ENCODE data around the gene STOM. TPM values are rescaled to one million over a fixed set of nuclear protein-coding genes. Genes with fewer than 3 reads are reported as not detected.
A peak's percentile ranks its signal among the peaks of the same experiment; 100 is the strongest.

The STOM gene
- total and polyA plus RNA-seq, 2 of the 8 experiments (the other 6 are each of a cell fraction or from before 2014, with no cell fraction given): 25.2 to 60.4 TPM

DNA sequence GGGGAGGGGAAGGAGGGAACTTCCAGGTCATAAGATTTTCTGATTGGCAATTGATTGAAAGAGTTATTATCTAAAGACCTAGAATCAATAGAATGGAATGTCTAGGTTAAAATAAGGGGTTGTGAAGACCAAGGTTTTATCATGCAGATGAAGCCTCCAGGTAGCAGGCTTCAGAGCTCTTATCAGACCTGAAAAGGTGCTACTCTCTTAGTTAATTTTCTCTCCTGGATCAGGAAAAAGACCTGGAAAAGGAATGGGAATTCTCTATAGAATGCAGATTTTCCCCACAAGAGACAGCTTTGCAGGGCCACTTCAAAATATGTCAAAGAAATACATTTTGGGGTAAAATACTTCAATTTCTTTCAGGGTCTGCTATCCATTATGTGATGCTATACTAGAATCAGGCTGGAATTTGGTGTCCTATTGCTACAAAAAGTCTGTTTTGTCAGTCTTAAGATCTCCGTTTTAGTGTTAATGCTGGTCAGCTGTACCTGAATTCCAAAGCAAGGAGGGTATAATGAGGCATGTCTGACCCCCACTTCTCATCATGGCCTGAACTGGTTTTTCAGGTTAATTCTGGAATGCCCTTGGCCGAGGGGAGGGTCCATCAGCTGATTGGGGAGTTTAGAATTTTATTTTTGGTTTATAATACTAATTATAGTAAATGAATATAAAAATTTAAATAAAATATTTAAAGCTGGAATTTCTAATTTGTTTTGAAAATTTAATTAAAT, 16.6 kb upstream of the STOM start (continued):
- TF ChIP-seq SUZ12 (IDR thresholded peaks at IDR 0.05; ENCODE audit: low read length) (no peak), ASH2L (IDR thresholded peaks at IDR 0.05; ENCODE audit: low read length) (peak; percentile 93), RAD21 (IDR thresholded peaks at IDR 0.05 in 1 of 2, conservative IDR thresholded peaks at IDR 0.05 in 1 of 2; ENCODE audit: low read depth in 2 of 2, low read length in 2 of 2) (no peak), POLR2AphosphoS5 (IDR thresholded peaks at IDR 0.05; ENCODE audit: low read depth, low read length) (no peak), TAF1 (IDR thresholded peaks at IDR 0.05; ENCODE audit: low read depth, low read length) (no peak), RNF2 (IDR thresholded peaks at IDR 0.05; ENCODE audit: borderline replicate concordance, low read depth, low read length, missing control alignments, poor library complexity, severe bottlenecking) (no peak), EZH2 (IDR thresholded peaks at IDR 0.05; ENCODE audit: low read depth, low read length, severe bottlenecking) (no peak), CBX8 (IDR thresholded peaks at IDR 0.05; ENCODE audit: borderline replicate concordance, low read depth, low read length) (no peak), RBBP5 (IDR thresholded peaks at IDR 0.05; ENCODE audit: borderline replicate concordance, low read depth, low read length) (peak; percentile 87; the same call in 1 of the 2 replicates), POU5F1 (IDR thresholded peaks at IDR 0.05; ENCODE audit: low read depth, low read length) (0 out of 2 replicates have a peak, but pooled peaks have one; percentile 33), RFX5 (IDR thresholded peaks at IDR 0.05; ENCODE audit: borderline replicate concordance, low read depth, low read length) (no peak)
- TF ChIP-seq, protein P1, sequence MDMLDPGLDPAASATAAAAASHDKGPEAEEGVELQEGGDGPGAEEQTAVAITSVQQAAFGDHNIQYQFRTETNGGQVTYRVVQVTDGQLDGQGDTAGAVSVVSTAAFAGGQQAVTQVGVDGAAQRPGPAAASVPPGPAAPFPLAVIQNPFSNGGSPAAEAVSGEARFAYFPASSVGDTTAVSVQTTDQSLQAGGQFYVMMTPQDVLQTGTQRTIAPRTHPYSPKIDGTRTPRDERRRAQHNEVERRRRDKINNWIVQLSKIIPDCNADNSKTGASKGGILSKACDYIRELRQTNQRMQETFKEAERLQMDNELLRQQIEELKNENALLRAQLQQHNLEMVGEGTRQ (IDR thresholded peaks at IDR 0.05; ENCODE audit: low read length): no peak
- TF ChIP-seq, protein P2, sequence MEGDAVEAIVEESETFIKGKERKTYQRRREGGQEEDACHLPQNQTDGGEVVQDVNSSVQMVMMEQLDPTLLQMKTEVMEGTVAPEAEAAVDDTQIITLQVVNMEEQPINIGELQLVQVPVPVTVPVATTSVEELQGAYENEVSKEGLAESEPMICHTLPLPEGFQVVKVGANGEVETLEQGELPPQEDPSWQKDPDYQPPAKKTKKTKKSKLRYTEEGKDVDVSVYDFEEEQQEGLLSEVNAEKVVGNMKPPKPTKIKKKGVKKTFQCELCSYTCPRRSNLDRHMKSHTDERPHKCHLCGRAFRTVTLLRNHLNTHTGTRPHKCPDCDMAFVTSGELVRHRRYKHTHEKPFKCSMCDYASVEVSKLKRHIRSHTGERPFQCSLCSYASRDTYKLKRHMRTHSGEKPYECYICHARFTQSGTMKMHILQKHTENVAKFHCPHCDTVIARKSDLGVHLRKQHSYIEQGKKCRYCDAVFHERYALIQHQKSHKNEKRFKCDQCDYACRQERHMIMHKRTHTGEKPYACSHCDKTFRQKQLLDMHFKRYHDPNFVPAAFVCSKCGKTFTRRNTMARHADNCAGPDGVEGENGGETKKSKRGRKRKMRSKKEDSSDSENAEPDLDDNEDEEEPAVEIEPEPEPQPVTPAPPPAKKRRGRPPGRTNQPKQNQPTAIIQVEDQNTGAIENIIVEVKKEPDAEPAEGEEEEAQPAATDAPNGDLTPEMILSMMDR (IDR thresholded peaks at IDR 0.05; ENCODE audit: control extremely low read depth in 1 of 3, insufficient read depth in 1 of 3, low read depth in 1 of 3, low read length in 3 of 3): no peak
- TF ChIP-seq, protein P3, sequence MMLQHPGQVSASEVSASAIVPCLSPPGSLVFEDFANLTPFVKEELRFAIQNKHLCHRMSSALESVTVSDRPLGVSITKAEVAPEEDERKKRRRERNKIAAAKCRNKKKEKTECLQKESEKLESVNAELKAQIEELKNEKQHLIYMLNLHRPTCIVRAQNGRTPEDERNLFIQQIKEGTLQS (IDR thresholded peaks at IDR 0.05; ENCODE audit: insufficient read depth, low read depth, low read length): no peak
